Muscle of arm (tissue), 12 donors: ENCODE measurements around the gene MAPK8IP2. TPM values are rescaled to one million over a fixed set of nuclear protein-coding genes. Genes with fewer than 3 reads are reported as not detected.

Experiments
- DNase-seq: peaks from one replicate; pipeline ENCODE4 v3.0.0-alpha.2; 2013
- polyA plus RNA-seq, 12 donors: library from polyadenylated mRNA; unstranded; fragments of 120-200 nt; gene quantifications; one replicate each; pipeline ENCODE4 v1.2.1, GENCODE V29; 2013; ENCODE audit not compliant: insufficient read length in 12 of 12

MAPK8IP2 gene
- polyA plus RNA-seq, 12 donors = 0.11 to 3.1 (median 0.43) TPM; not detected in 1

GRCh38 chr22:50575426-50575941, 25.1 kb upstream of the MAPK8IP2 start:
- DNase-seq = no peak

- no peak for DNase-seq
These were observed 24.5 kb upstream of the MAPK8IP2 start for GRCh38 chr22:50576070-50576469.

- no peak for DNase-seq
These were observed 23.5 kb upstream of the MAPK8IP2 start for GRCh38 chr22:50576806-50577696.

GRCh38 chr22:50577697-50577986, 23.0 kb upstream of the MAPK8IP2 start:
- DNase-seq = no peak

- DNase-seq = no peak
These were observed 22.4 kb upstream of the MAPK8IP2 start, which contains the start of gene CPT1B for GRCh38 chr22:50577987-50578775. Gene CPT1B (minus strand): TSS chr22:50578427. CDS start chr22:50577915, 512 bp downstream.

GRCh38 chr22:50578776-50579310, 21.8 kb upstream of the MAPK8IP2 start:
- DNase-seq = no peak

- DNase-seq = no peak
These were observed 20.8 kb upstream of the MAPK8IP2 start for GRCh38 chr22:50579752-50580151.

- no peak for DNase-seq
These were observed 19.3 kb upstream of the MAPK8IP2 start for GRCh38 chr22:50581031-50581949.

- DNase-seq = peak; percentile 15
These were observed 18.6 kb upstream of the MAPK8IP2 start for GRCh38 chr22:50581950-50582492.

GRCh38 chr22:50582493-50583293, 17.9 kb upstream of the MAPK8IP2 start, which contains the start of gene CHKB:
Gene CHKB (minus strand): TSS chr22:50582849. CDS start chr22:50582781, 68 bp downstream.
- peak; percentile 98 for DNase-seq

GRCh38 chr22:50583294-50583861, 17.2 kb upstream of the MAPK8IP2 start:
- DNase-seq = no peak

GRCh38 chr22:50584106-50585096, 16.2 kb upstream of the MAPK8IP2 start:
- DNase-seq = no peak

- no peak for DNase-seq
These were observed 15.4 kb upstream of the MAPK8IP2 start for GRCh38 chr22:50585238-50585637.

GRCh38 chr22:50585781-50586180, 14.8 kb upstream of the MAPK8IP2 start:
- no peak for DNase-seq

- DNase-seq = no peak
These were observed 14.2 kb upstream of the MAPK8IP2 start for GRCh38 chr22:50586416-50586815.

- no peak for DNase-seq
These were observed 13.2 kb upstream of the MAPK8IP2 start for GRCh38 chr22:50587407-50587806.

GRCh38 chr22:50595189-50595588, 5.4 kb upstream of the MAPK8IP2 start:
- DNase-seq = no peak

GRCh38 chr22:50597097-50597496, 3.5 kb upstream of the MAPK8IP2 start:
- no peak for DNase-seq
